ENCODE measurements around the gene TXNRD2.
"Not testable (repeated sequence)": the region's sequence is repeated elsewhere in the genome, so short reads cannot be mapped to it uniquely, and the experiment has no call there.

The TXNRD2 gene

GRCh38 chr22:19886605-19887255, 54.9 kb downstream of the TXNRD2 start:
- in situ Hi-C loops (cut with HindIII; ENCODE audit: low pct_unique_long_range_greater_than_20kb, low sequenced_read_pairs), result no loop called here
- no peak for DNase-seq (ENCODE audit: low read depth in 1 of 2, low spot score in 1 of 2)

GRCh38 chr22:19885841-19886592, 55.6 kb downstream of the TXNRD2 start:
- in situ Hi-C loops (cut with HindIII; ENCODE audit: low pct_unique_long_range_greater_than_20kb, low sequenced_read_pairs), result no loop called here
- DNase-seq (ENCODE audit: low read depth in 1 of 2, low spot score in 1 of 2), result no peak
- TF ChIP-seq JUND (IDR thresholded peaks at IDR 0.05; ENCODE audit: low read depth), result no peak

More at GRCh38 chr22:19886605-19887255, 54.9 kb downstream of the TXNRD2 start:
- TF ChIP-seq JUND (IDR thresholded peaks at IDR 0.05; ENCODE audit: low read depth), result no peak

- no peak for DNase-seq (ENCODE audit: low read depth in 1 of 2, low spot score in 1 of 2)
- no peak for TF ChIP-seq JUND (IDR thresholded peaks at IDR 0.05; ENCODE audit: low read depth)
- in situ Hi-C loops (cut with HindIII; ENCODE audit: low pct_unique_long_range_greater_than_20kb, low sequenced_read_pairs), result no loop called here
These were observed 56.5 kb downstream of the TXNRD2 start for GRCh38 chr22:19884954-19885751.

GRCh38 chr22:19884161-19884953, 57.3 kb downstream of the TXNRD2 start:
- no peak for DNase-seq (ENCODE audit: low read depth in 1 of 2, low spot score in 1 of 2)
- TF ChIP-seq JUND (IDR thresholded peaks at IDR 0.05; ENCODE audit: low read depth), result no peak
- in situ Hi-C loops (cut with HindIII; ENCODE audit: low pct_unique_long_range_greater_than_20kb, low sequenced_read_pairs), result no loop called here

- in situ Hi-C loops (cut with HindIII; ENCODE audit: low pct_unique_long_range_greater_than_20kb, low sequenced_read_pairs); DNase-seq (ENCODE audit: low read depth in 1 of 2, low spot score in 1 of 2): not testable (repeated sequence)
These were observed 58.2 kb downstream of the TXNRD2 start for GRCh38 chr22:19883446-19883845.

- TF ChIP-seq JUND (IDR thresholded peaks at IDR 0.05; ENCODE audit: low read depth), result no peak
- no peak for DNase-seq (ENCODE audit: low read depth in 1 of 2, low spot score in 1 of 2)
- in situ Hi-C loops (cut with HindIII; ENCODE audit: low pct_unique_long_range_greater_than_20kb, low sequenced_read_pairs), result no loop called here
These were observed 58.9 kb downstream of the TXNRD2 start for GRCh38 chr22:19882446-19883381.

GRCh38 chr22:19880786-19881569, 60.6 kb downstream of the TXNRD2 start:
- no peak for TF ChIP-seq JUND (IDR thresholded peaks at IDR 0.05; ENCODE audit: low read depth)
- in situ Hi-C loops (cut with HindIII; ENCODE audit: low pct_unique_long_range_greater_than_20kb, low sequenced_read_pairs), result no loop called here
- DNase-seq (ENCODE audit: low read depth in 1 of 2, low spot score in 1 of 2), result peak in 1 of 2 experiments; percentile 39

GRCh38 chr22:19879992-19880785, 61.4 kb downstream of the TXNRD2 start:
- TF ChIP-seq JUND (IDR thresholded peaks at IDR 0.05; ENCODE audit: low read depth), result no peak
- DNase-seq (ENCODE audit: low read depth in 1 of 2, low spot score in 1 of 2), result no peak
- in situ Hi-C loops (cut with HindIII; ENCODE audit: low pct_unique_long_range_greater_than_20kb, low sequenced_read_pairs), result no loop called here

- no peak for DNase-seq (ENCODE audit: low read depth in 1 of 2, low spot score in 1 of 2)
- TF ChIP-seq JUND (IDR thresholded peaks at IDR 0.05; ENCODE audit: low read depth), result no peak
- in situ Hi-C loops (cut with HindIII; ENCODE audit: low pct_unique_long_range_greater_than_20kb, low sequenced_read_pairs), result no loop called here
These were observed 62.0 kb downstream of the TXNRD2 start for GRCh38 chr22:19879643-19879991.

- DNase-seq (ENCODE audit: low read depth in 1 of 2, low spot score in 1 of 2), result no peak
- in situ Hi-C loops (cut with HindIII; ENCODE audit: low pct_unique_long_range_greater_than_20kb, low sequenced_read_pairs), result no loop called here
These were observed 62.4 kb downstream of the TXNRD2 start for GRCh38 chr22:19879246-19879570.

More at GRCh38 chr22:19879246-19879570, 62.4 kb downstream of the TXNRD2 start:
- no peak for TF ChIP-seq JUND (IDR thresholded peaks at IDR 0.05; ENCODE audit: low read depth)
